ENCODE measurements around the gene DNAJC10.

DNAJC10 gene

GRCh38 chr2:182817558-182817957 lies 101.5 kb downstream of the DNAJC10 start:
- Histone ChIP-seq H3K36me3 (no peaks in the 10 kb centered on the region), H3K9ac (no peak overlapping the region), H3K4me1 (no peaks in the 10 kb centered on the region), H3K27me3 (no peaks in the 10 kb centered on the region), H3K9me3 (replicated peaks in 1 of 11) (no peaks in the 10 kb centered on the region), H3K27ac (no peak overlapping the region), H3K4me2 (no peak overlapping the region), H4K20me1 (no peaks in the 10 kb centered on the region), H3K4me3 (no peak overlapping the region)
- TF ChIP-seq Cebpa-rat (IDR thresholded peaks at IDR 0.05), result no peak

DNA sequence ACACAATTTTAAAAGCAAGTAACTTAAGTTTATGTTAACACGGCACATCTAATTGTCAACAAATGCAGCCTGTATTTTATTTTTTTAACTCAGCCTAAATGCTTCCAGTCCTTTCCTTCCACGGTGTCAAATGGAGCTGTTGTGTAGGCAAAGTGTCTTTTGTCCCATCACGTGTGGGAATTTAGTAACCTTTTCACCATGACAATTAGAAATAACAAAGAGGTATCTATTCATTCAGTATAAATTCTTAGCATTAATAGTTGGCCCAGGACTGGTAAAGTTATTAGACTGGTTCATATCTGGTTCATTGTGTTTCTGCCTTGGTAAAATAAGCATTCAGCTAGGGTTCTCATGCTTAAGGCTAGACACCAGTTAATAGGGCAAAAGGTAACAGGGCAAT lies 102.4 kb downstream of the DNAJC10 start:
- Histone ChIP-seq H3K4me3 (no peak overlapping the region), H4K20me1 (no peaks in the 10 kb centered on the region), H3K27me3 (no peaks in the 10 kb centered on the region), H3K9me3 (replicated peaks in 1 of 11) (no peaks in the 10 kb centered on the region), H3K27ac (no peak overlapping the region), H3K4me1 (no peaks in the 10 kb centered on the region), H3K4me2 (no peak overlapping the region), H3K36me3 (no peaks in the 10 kb centered on the region), H3K9ac (no peak overlapping the region)
- no peak for TF ChIP-seq Cebpa-rat (IDR thresholded peaks at IDR 0.05)

DNA sequence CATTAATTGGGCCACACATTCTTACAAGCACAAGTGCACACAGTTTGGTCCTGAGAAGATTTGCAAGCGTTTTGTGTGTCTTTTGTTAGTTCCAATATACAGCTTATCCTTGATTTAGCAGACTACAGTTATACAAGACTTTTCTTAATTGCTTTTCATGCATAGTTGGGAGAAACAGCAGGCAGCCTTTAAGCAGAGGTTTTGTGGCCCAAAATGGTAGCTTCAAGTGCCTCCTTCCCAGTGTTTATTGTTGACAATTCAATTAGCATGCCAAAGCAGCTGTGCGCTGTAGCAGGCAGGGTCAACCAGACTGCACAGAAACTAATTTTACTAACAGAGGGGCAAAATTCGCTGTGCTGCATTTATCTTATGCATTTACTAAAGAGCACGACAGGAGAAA lies 102.9 kb downstream of the DNAJC10 start:
- no peaks in the 10 kb centered on the region for H3K4me1 ChIP-seq
- H3K36me3 ChIP-seq, result no peaks in the 10 kb centered on the region
- H3K27me3 ChIP-seq, result no peaks in the 10 kb centered on the region
- no peak for TF ChIP-seq Cebpa-rat (IDR thresholded peaks at IDR 0.05)
- no peaks in the 10 kb centered on the region for H4K20me1 ChIP-seq
- H3K4me3 ChIP-seq, result no peak overlapping the region
- H3K9ac ChIP-seq, result no peak overlapping the region
- no peaks in the 10 kb centered on the region for H3K9me3 ChIP-seq (replicated peaks in 1 of 11)
- no peak overlapping the region for H3K4me2 ChIP-seq
- no peak overlapping the region for H3K27ac ChIP-seq

- Histone ChIP-seq H3K4me2 (no peak overlapping the region), H3K27me3 (no peaks in the 10 kb centered on the region)
- no peak for TF ChIP-seq Cebpa-rat (IDR thresholded peaks at IDR 0.05)
Observed at GRCh38 chr2:182819412-182819811, 103.4 kb downstream of the DNAJC10 start.

GRCh38 chr2:182821182-182821581 lies 105.1 kb downstream of the DNAJC10 start:
- Histone ChIP-seq H3K4me2 (no peak overlapping the region), H4K20me1 (no peaks in the 10 kb centered on the region), H3K4me3 (no peak overlapping the region), H3K9ac (no peak overlapping the region), H3K27ac (no peak overlapping the region), H3K27me3 (no peaks in the 10 kb centered on the region), H3K36me3 (no peaks in the 10 kb centered on the region), H3K4me1 (no peaks in the 10 kb centered on the region), H3K9me3 (replicated peaks in 1 of 11) (no peaks in the 10 kb centered on the region)
- TF ChIP-seq Cebpa-rat (IDR thresholded peaks at IDR 0.05), result no peak

More at GRCh38 chr2:182819412-182819811, 103.4 kb downstream of the DNAJC10 start:
- no peak overlapping the region for H3K27ac ChIP-seq
- no peak overlapping the region for H3K4me3 ChIP-seq
- H3K9me3 ChIP-seq (replicated peaks in 1 of 11), result no peaks in the 10 kb centered on the region
- H3K9ac ChIP-seq, result no peak overlapping the region
- H4K20me1 ChIP-seq, result no peaks in the 10 kb centered on the region
- no peaks in the 10 kb centered on the region for H3K36me3 ChIP-seq
- H3K4me1 ChIP-seq, result no peaks in the 10 kb centered on the region

DNA sequence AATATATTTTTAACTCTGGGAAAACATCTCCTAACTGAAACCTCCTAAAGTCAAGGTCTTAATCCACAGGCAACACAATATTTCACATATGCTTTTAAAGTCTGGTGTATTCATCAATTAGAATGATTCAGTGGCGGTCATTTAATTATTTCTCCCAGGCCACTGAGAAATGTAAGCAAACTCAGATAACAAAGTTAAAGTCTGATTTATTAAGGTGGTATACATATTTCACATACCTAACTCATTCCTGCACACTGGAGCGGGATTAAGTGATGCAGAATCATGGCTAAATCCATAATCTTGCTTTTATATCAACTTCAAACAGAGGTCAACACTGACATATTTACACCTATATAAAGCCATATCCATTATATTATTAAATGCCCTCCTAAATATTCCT lies 106.7 kb downstream of the DNAJC10 start:
- H3K27ac ChIP-seq, result no peak overlapping the region
- no peak overlapping the region for H3K9ac ChIP-seq
- H3K27me3 ChIP-seq, result no peaks in the 10 kb centered on the region
- no peaks in the 10 kb centered on the region for H4K20me1 ChIP-seq
- H3K4me1 ChIP-seq, result no peaks in the 10 kb centered on the region
- no peaks in the 10 kb centered on the region for H3K36me3 ChIP-seq
- no peaks in the 10 kb centered on the region for H3K9me3 ChIP-seq (replicated peaks in 1 of 11)
- no peak overlapping the region for H3K4me3 ChIP-seq
- no peak overlapping the region for H3K4me2 ChIP-seq
- no peak for TF ChIP-seq Cebpa-rat (IDR thresholded peaks at IDR 0.05)

- Histone ChIP-seq H3K9me3 (replicated peaks in 1 of 11) (no peaks in the 10 kb centered on the region), H3K4me2 (no peak overlapping the region)
Observed at GRCh38 chr2:182824056-182824766, 108.2 kb downstream of the DNAJC10 start.

DNA sequence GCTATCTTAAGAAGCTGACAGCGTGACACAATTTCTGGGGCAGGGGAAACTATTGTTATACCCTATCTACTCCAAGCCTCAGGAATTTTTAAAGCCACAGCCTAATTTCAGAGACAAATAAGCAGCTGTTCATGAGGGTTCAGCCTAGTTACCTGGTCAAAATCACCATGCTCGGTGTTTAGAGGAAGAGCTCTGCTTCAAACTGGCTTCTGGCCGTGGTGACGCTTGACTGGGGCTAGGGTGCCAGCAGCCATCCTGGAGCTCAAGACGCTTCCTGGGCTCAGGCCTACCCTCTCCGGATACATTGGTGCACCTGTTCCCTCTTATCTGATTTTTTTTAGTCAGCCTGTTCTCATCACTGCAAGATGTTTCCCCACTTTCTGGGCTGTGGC lies 108.7 kb downstream of the DNAJC10 start:
- no peak overlapping the region for H3K27ac ChIP-seq
- H3K9ac ChIP-seq, result no peak overlapping the region
- H4K20me1 ChIP-seq, result no peaks in the 10 kb centered on the region
- no peak overlapping the region for H3K4me2 ChIP-seq
- H3K4me1 ChIP-seq, result no peaks in the 10 kb centered on the region
- no peaks in the 10 kb centered on the region for H3K9me3 ChIP-seq (replicated peaks in 1 of 11)
- no peaks in the 10 kb centered on the region for H3K27me3 ChIP-seq
- H3K4me3 ChIP-seq, result no peak overlapping the region
- TF ChIP-seq Cebpa-rat (IDR thresholded peaks at IDR 0.05), result no peak
- no peaks in the 10 kb centered on the region for H3K36me3 ChIP-seq

More at GRCh38 chr2:182824056-182824766, 108.2 kb downstream of the DNAJC10 start:
- Histone ChIP-seq H3K9ac (no peak overlapping the region), H3K36me3 (no peaks in the 10 kb centered on the region), H3K4me3 (no peak overlapping the region), H3K4me1 (no peaks in the 10 kb centered on the region), H3K27me3 (no peaks in the 10 kb centered on the region), H3K27ac (no peak overlapping the region), H4K20me1 (no peaks in the 10 kb centered on the region)
- no peak for TF ChIP-seq Cebpa-rat (IDR thresholded peaks at IDR 0.05)

DNA sequence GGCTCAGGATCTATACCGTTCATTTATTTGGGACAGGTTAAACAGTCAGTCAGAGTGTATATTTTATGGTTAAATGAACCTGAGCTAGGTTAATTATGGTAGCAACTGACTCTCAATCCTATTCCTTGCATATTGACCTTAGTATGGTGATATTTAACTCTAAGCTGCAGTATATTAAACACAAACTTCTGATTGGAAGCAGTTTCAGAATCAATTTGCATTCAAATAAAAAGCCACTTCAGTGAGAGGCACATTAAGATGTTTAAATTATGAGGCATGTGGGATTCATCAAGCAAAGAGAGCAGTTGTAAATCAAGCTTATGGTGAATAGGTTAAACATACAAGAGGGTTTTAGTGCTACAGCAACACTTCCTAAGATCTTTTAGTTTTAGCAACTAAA lies 110.0 kb downstream of the DNAJC10 start:
- H3K27ac ChIP-seq, result no peak overlapping the region
- no peak overlapping the region for H3K4me3 ChIP-seq
- no peak overlapping the region for H3K9ac ChIP-seq
- H3K9me3 ChIP-seq (replicated peaks in 1 of 11), result no peaks in the 10 kb centered on the region
- H3K36me3 ChIP-seq, result no peaks in the 10 kb centered on the region
- H3K4me2 ChIP-seq, result no peak overlapping the region
- no peak for TF ChIP-seq Cebpa-rat (IDR thresholded peaks at IDR 0.05)
- peaks cover 0 to 2% (median under 1%) of the 10 kb centered on the region in 10 experiments; a peak in 5 of 20 replicates for H3K4me1 ChIP-seq
- H4K20me1 ChIP-seq, result no peaks in the 10 kb centered on the region
- H3K27me3 ChIP-seq, result no peaks in the 10 kb centered on the region

DNA sequence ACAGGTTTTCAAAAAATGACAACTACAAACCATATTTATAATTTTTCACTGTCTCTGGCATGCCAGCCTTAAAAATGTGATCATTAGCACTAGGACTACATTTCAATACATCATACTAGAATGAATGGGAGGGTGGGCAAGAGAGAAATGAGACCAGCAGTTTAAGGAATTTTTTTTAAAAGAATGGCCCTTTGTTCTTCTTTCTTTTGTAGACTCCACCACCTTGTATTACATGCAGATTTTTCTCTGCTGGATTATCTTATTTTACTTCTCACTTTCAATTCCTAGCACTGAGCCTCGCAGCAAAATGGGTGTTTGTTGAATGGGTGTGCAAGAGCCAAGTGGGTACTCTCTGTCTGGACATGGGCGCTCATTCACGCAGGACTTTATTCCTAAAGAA lies 110.4 kb downstream of the DNAJC10 start:
- Histone ChIP-seq H3K4me2 (no peak overlapping the region), H3K27ac (no peak overlapping the region), H3K4me1 (peaks cover 0 to 7% (median 3%) of the 10 kb centered on the region in 10 experiments; a peak in 10 of 20 replicates), H3K9ac (no peak overlapping the region), H3K9me3 (replicated peaks in 1 of 11) (no peaks in the 10 kb centered on the region), H3K36me3 (no peaks in the 10 kb centered on the region), H4K20me1 (no peaks in the 10 kb centered on the region), H3K4me3 (no peak overlapping the region), H3K27me3 (no peaks in the 10 kb centered on the region)
- no peak for TF ChIP-seq Cebpa-rat (IDR thresholded peaks at IDR 0.05)
